IMR-90 (cell line): ENCODE measurements around the gene PPP1R1C. TPM values are rescaled to one million over a fixed set of nuclear protein-coding genes. Genes with fewer than 3 reads are reported as not detected.

Experiments used
- ATAC-seq: fragments of 200-7000 bp; cut with Tn5 transposase; 2 replicates; pipeline ENCODE4 v1.9.1; 2020; ENCODE audit warnings: low read depth, mild to moderate bottlenecking, moderate library complexity
- BruUV-seq: library from RNA; stranded (reverse); fragments of 400-500 nt; replicated peaks from 2 replicates; lab custom pipeline; 2021; lab: Mats Ljungman, UMichigan
- CTCF ChIA-PET: fragments of 300-600 bp; formaldehyde crosslinking; extraction: SDS; loops from one replicate; lab custom pipeline; 2021; ENCODE audit warnings: antibody characterized with exemption; lab: Yijun Ruan, JAX
- POLR2A ChIA-PET: fragments of 300-600 bp; sonication (Branson Sonifier 250); formaldehyde crosslinking; loops from one replicate; lab custom pipeline; 2022; ENCODE audit warnings: antibody characterized with exemption; ENCODE audit not compliant: unreplicated experiment; lab: Charles Lee
- DNase-seq: peaks from one replicate; pipeline ENCODE4 v3.0.0; 2013
- H2AFZ ChIP-seq: replicated peaks from 2 replicates; pipeline ENCODE3; 2013; ENCODE audit warnings: low read length, mild to moderate bottlenecking; ENCODE audit not compliant: poor library complexity
- H2AK5ac ChIP-seq: 2 replicates; pipeline ENCODE4 v1.6.1; 2013; ENCODE audit warnings: low read depth, low read length, inconsistent platforms
- H2AK9ac ChIP-seq: replicated peaks from 2 replicates; pipeline ENCODE3; 2013; ENCODE audit warnings: mild to moderate bottlenecking, low read depth, low read length, moderate library complexity; ENCODE audit not compliant: poor library complexity
- H2BK120ac ChIP-seq: 2 replicates; pipeline ENCODE4 v1.6.1; 2013; ENCODE audit warnings: low read depth, low read length, inconsistent platforms
- H2BK15ac ChIP-seq: 3 replicates; pipeline ENCODE4 v1.6.1; 2013; ENCODE audit warnings: low read depth, low read length, inconsistent platforms
- H2BK20ac ChIP-seq: 2 replicates; pipeline ENCODE4 v1.6.1; 2013; ENCODE audit warnings: low read depth, mild to moderate bottlenecking, inconsistent platforms, low read length, moderate library complexity
- H2BK5ac ChIP-seq: 2 replicates; pipeline ENCODE4 v1.6.1; 2013; ENCODE audit warnings: mild to moderate bottlenecking, low read depth, low read length, inconsistent platforms; ENCODE audit not compliant: poor library complexity, severe bottlenecking
- H3K14ac ChIP-seq: replicated peaks from 2 replicates; pipeline ENCODE4 v1.6.1; 2013; ENCODE audit warnings: low read depth, low read length, inconsistent platforms
- H3K18ac ChIP-seq: 2 replicates; pipeline ENCODE4 v1.6.1; 2013; ENCODE audit warnings: low read depth, low read length, control low read depth
- H3K23ac ChIP-seq: 2 replicates; pipeline ENCODE4 v1.6.1; 2013; ENCODE audit warnings: low read depth, low read length, inconsistent platforms
- H3K27ac ChIP-seq: 2 replicates; pipeline ENCODE4 v1.5.1; 2013; ENCODE audit warnings: mild to moderate bottlenecking, control low read depth, low read length; ENCODE audit not compliant: insufficient read depth
- H3K27me3 ChIP-seq: 2 replicates; pipeline ENCODE4 v1.6.1; 2013; ENCODE audit warnings: low read length; ENCODE audit not compliant: control insufficient read depth, insufficient read depth
- H3K36me3 ChIP-seq: 2 replicates; pipeline ENCODE4 v1.6.1; 2013; ENCODE audit warnings: low read length, mixed read lengths; ENCODE audit not compliant: control insufficient read depth, insufficient read depth
- H3K4ac ChIP-seq: 2 replicates; pipeline ENCODE4 v1.6.1; 2013; ENCODE audit warnings: low read depth, low read length, inconsistent platforms
- H3K4me1 ChIP-seq: 2 replicates; pipeline ENCODE4 v1.6.1; 2013; ENCODE audit warnings: low read length, mixed read lengths; ENCODE audit not compliant: control insufficient read depth, insufficient read depth
- H3K4me2 ChIP-seq: 2 replicates; pipeline ENCODE4 v1.6.1; 2013; ENCODE audit warnings: low read depth, mild to moderate bottlenecking, control low read depth, low read length, moderate library complexity
- H3K4me3 ChIP-seq: 2 replicates; pipeline ENCODE4 v1.5.1; 2013; ENCODE audit warnings: low read depth, mild to moderate bottlenecking, control low read depth, low read length, moderate library complexity; ENCODE audit not compliant: insufficient read depth
- H3K56ac ChIP-seq: 2 replicates; pipeline ENCODE4 v1.6.1; 2013; ENCODE audit warnings: low read length, inconsistent platforms; ENCODE audit not compliant: insufficient read depth; ENCODE audit errors: extremely low read depth
- H3K79me1 ChIP-seq, 2 experiments: 2 replicates each; pipeline ENCODE4 v1.6.1; 2013; ENCODE audit warnings: low read length in 2 of 2, inconsistent platforms in 1 of 2, low read depth in 1 of 2
- H3K9ac ChIP-seq: 2 replicates; pipeline ENCODE4 v1.6.1; 2013; ENCODE audit warnings: low read depth, low read length, control low read depth
- H3K9me1 ChIP-seq: 2 replicates; pipeline ENCODE4 v1.6.1; 2013; ENCODE audit warnings: low read length, inconsistent platforms; ENCODE audit not compliant: insufficient read depth
- H3K9me3 ChIP-seq: 2 replicates; pipeline ENCODE4 v1.6.1; 2013; ENCODE audit warnings: low read length; ENCODE audit not compliant: control insufficient read depth, insufficient read depth
- H4K20me1 ChIP-seq: 2 replicates; pipeline ENCODE4 v1.6.1; 2013; ENCODE audit warnings: low read length, inconsistent platforms; ENCODE audit not compliant: insufficient read depth
- H4K5ac ChIP-seq: 2 replicates; pipeline ENCODE4 v1.6.1; 2013; ENCODE audit warnings: mild to moderate bottlenecking, low read depth, low read length, control low read depth
- H4K8ac ChIP-seq, 2 experiments: 2 replicates each; pipeline ENCODE4 v1.6.1; 2013; ENCODE audit warnings: low read depth in 2 of 2, low read length in 2 of 2, control low read depth in 1 of 2, inconsistent platforms in 1 of 2
- H4K91ac ChIP-seq: 2 replicates; pipeline ENCODE4 v1.6.1; 2013; ENCODE audit warnings: low read depth, low read length, inconsistent platforms; ENCODE audit not compliant: insufficient read depth
- CHD1 ChIP-seq: IDR thresholded peaks from 2 replicates; pipeline ENCODE4 v1.6.1; 2012; ENCODE audit warnings: low read depth, low read length, improper control_type of control experiment
- CTCF ChIP-seq: conservative IDR thresholded peaks from 2 replicates; pipeline ENCODE4 v1.5.1; 2012; ENCODE audit warnings: mild to moderate bottlenecking, low read depth, low read length, improper control_type of control experiment
- ELK1 ChIP-seq: fragments of 150-350 bp; IDR thresholded peaks from 2 replicates; pipeline ENCODE4 v1.6.1; 2016; ENCODE audit warnings: low read depth, mild to moderate bottlenecking, low read length, moderate library complexity, borderline replicate concordance
- FOS ChIP-seq: fragments of 150-350 bp; IDR thresholded peaks from 2 replicates; pipeline ENCODE4 v1.6.1; 2016; ENCODE audit warnings: low read depth, low read length
- MAFK ChIP-seq: IDR thresholded peaks from 2 replicates; pipeline ENCODE4 v1.6.1; 2012; ENCODE audit warnings: low read depth, low read length, improper control_type of control experiment
- MAZ ChIP-seq: IDR thresholded peaks from 2 replicates; pipeline ENCODE4 v1.6.1; 2012; ENCODE audit warnings: low read depth, mild to moderate bottlenecking, low read length, improper control_type of control experiment, moderate library complexity, borderline replicate concordance
- MXI1 ChIP-seq: IDR thresholded peaks from 2 replicates; pipeline ENCODE4 v1.6.1; 2012; ENCODE audit warnings: low read depth, mild to moderate bottlenecking, low read length, moderate library complexity, borderline replicate concordance
- NFE2L2 ChIP-seq: fragments of 150-350 bp; IDR thresholded peaks from 2 replicates; pipeline ENCODE4 v1.6.1; 2016; ENCODE audit warnings: low read depth, mild to moderate bottlenecking, low read length
- POLR2A ChIP-seq: IDR thresholded peaks from 2 replicates; pipeline ENCODE4 v1.6.1; 2012; ENCODE audit warnings: mild to moderate bottlenecking, low read depth, low read length
- RAD21 ChIP-seq: IDR thresholded peaks from 2 replicates; pipeline ENCODE4 v1.6.1; 2012; ENCODE audit warnings: low read length, improper control_type of control experiment
- RCOR1 ChIP-seq: IDR thresholded peaks from 2 replicates; pipeline ENCODE4 v1.6.1; 2012; ENCODE audit warnings: mild to moderate bottlenecking, low read length, improper control_type of control experiment; ENCODE audit not compliant: insufficient replicate concordance
- RFX5 ChIP-seq: IDR thresholded peaks from 2 replicates; pipeline ENCODE4 v1.8.0; 2012; ENCODE audit warnings: low read depth, mild to moderate bottlenecking, low read length, moderate library complexity
- SMC3 ChIP-seq: fragments of 150-350 bp; IDR thresholded peaks from 2 replicates; pipeline ENCODE4 v1.6.1; 2016; ENCODE audit warnings: low read depth, mild to moderate bottlenecking, antibody characterized with exemption, low read length, moderate library complexity
- USF2 ChIP-seq: fragments of 150-350 bp; IDR thresholded peaks from 2 replicates; pipeline ENCODE4 v1.6.1; 2017; ENCODE audit warnings: mild to moderate bottlenecking, antibody characterized with exemption, low read length, low read depth
- WGBS, 2 experiments: methylation state at CpG; one replicate each; pipeline versions ENCODE4 v1.1.5 to v1.1.7; 2013; ENCODE audit warnings: missing lambda C conversion rate in 2 of 2; ENCODE audit not compliant: insufficient read length in 1 of 2; ENCODE audit errors: extremely low coverage in 2 of 2; 5-methylcytosine and 5-hydroxymethylcytosine counted together
- dilution Hi-C: fragments of 300-500 bp; cut with HindIII; formaldehyde crosslinking; loops from one replicate; pipeline ENCODE4 v1.14.3; 2018; ENCODE audit warnings: low sequenced_read_pairs; ENCODE audit not compliant: unreplicated experiment
- in situ Hi-C: fragments of 300-500 bp; cut with MboI; formaldehyde crosslinking; loops from 3 replicates; pipeline ENCODE4 v1.14.3; 2019; ENCODE audit warnings: low sequenced_read_pairs, inconsistent platforms, mixed read lengths
- intact Hi-C: fragments of 100-400 bp; cut with micrococcal nuclease; formaldehyde crosslinking; loops from 2 replicates; pipeline ENCODE4 v1.10.0; 2022
- polyA plus RNA-seq, 3 experiments: library from polyadenylated mRNA; depleted of rRNA; stranded (reverse); fragments of >200 nt; gene quantifications; 2 replicates each; pipeline ENCODE4 v1.2.3, GENCODE V29; 2012; ENCODE audit warnings: low replicate concordance in 1 of 3
- total RNA-seq: library from RNA; depleted of rRNA; stranded (reverse); fragments of >200 nt; gene quantifications from 2 replicates; pipeline ENCODE4 v1.2.3, GENCODE V29; 2012

PPP1R1C gene
- total and polyA plus RNA-seq, 2 of the 4 experiments (the other 2 are of a cell fraction): 0.10 to 0.36 TPM

GRCh38 chr2:182038576-182038975 is 52.9 kb downstream of the PPP1R1C start:
- H2BK15ac ChIP-seq: no peak overlapping the region
- H3K4me1 ChIP-seq: peaks cover 5% of the 10 kb centered on the region; the same call in 1 of the 2 replicates
- no TSS peak for BruUV-seq
- H2AFZ ChIP-seq: no peak overlapping the region
- no peaks in the 10 kb centered on the region for H3K79me1 ChIP-seq
- no peak overlapping the region for H3K56ac ChIP-seq
- no peak overlapping the region for H3K9ac ChIP-seq
- no peaks in the 10 kb centered on the region for H3K36me3 ChIP-seq
- H3K4me3 ChIP-seq: no peak overlapping the region
- H2BK5ac ChIP-seq: no peak overlapping the region
- H3K23ac ChIP-seq: no peak overlapping the region
- CTCF ChIA-PET: interaction anchor here (1.1 to 1.3 kb wide), 2 partner anchors 108 to 296 kb away, joined by 3 read pairs; no protein-coding TSS in a partner anchor
- H2AK9ac ChIP-seq: no peak overlapping the region
- H4K8ac ChIP-seq: no peak overlapping the region
- peak; percentile 80 for DNase-seq
- no peak overlapping the region for H3K18ac ChIP-seq
- no peaks in the 10 kb centered on the region for H3K9me3 ChIP-seq
- no peak overlapping the region for H3K4me2 ChIP-seq
- in situ Hi-C loops: no loop called here
- H2BK20ac ChIP-seq: no peak overlapping the region
- peak; percentile 88 for ATAC-seq
- no CpG with 5 or more reads among the region's 1 CpG for WGBS, 2 experiments
- TF ChIP-seq CHD1 (no peak), RFX5 (no peak), RAD21 (no peak), ELK1 (no peak), MXI1 (no peak), USF2 (no peak), RCOR1 (no peak), CTCF (no peak), MAFK (no peak), FOS (no peak), MAZ (no peak), POLR2A (no peak), NFE2L2 (no peak), SMC3 (no peak)
- dilution Hi-C loops: no loop called here
- H3K27me3 ChIP-seq: no peaks in the 10 kb centered on the region
- H2AK5ac ChIP-seq: no peak overlapping the region
- POLR2A ChIA-PET: no interaction called here
- H3K27ac ChIP-seq: no peak overlapping the region
- H3K9me1 ChIP-seq: no peaks in the 10 kb centered on the region
- intact Hi-C loops: no loop called here
- H3K14ac ChIP-seq: no peak overlapping the region
- H4K20me1 ChIP-seq: no peaks in the 10 kb centered on the region
- H3K4ac ChIP-seq: no peak overlapping the region
- no peak overlapping the region for H4K5ac ChIP-seq
- H2BK120ac ChIP-seq: no peak overlapping the region
- no peak overlapping the region for H4K91ac ChIP-seq
